DMS114 treated with DMSO at 0.1 percent for 48 hours (cell line): ENCODE data around the gene ADNP2.

Experiments used
- DNase-seq: peaks from one replicate; lab custom pipeline; 2025; ENCODE audit not compliant: unreplicated experiment; lab: John Stamatoyannopoulos, UW

Gene ADNP2

DNA sequence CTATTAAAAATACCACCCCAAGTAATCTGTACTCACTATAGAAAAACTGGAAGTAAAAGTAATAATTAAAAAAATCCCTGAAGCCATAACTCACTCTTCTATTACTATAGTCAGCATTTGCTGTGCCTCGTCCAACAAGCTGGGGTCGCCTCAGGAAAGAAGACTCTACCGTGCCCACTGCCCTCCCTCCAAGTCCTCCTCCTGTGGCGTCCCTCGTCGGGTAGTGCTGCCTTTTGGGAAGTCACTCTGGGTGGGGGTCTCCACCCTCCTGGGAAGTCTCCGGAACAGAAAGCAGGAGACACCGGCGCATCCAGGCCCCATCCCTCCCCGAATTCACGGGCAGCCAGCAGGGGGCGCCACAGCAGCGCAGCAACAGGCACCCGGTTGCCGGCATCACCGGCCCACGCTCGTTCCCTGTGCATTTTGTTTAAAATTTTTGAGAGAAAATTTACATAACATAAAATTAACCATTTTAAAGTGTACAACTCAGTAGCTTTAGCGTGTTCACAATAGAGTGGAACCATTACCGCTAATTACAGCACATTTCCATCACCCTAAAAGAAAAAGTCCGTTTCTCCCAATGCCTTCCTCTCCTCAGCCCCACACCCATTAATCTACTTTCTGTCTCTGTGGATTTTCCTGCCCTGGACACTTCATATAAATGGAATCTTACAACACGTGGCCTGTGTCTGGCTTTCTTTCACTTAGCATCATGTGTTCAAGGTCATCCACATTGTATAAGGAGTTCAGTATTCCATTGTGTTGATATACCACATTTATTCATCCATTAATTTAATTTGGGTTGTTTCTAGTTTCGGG lies 62.2 kb downstream of the ADNP2 start:
- DNase-seq = no peak

- DNase-seq = no peak
These were observed 63.0 kb downstream of the ADNP2 start for GRCh38 chr18:80172056-80172455.

DNA sequence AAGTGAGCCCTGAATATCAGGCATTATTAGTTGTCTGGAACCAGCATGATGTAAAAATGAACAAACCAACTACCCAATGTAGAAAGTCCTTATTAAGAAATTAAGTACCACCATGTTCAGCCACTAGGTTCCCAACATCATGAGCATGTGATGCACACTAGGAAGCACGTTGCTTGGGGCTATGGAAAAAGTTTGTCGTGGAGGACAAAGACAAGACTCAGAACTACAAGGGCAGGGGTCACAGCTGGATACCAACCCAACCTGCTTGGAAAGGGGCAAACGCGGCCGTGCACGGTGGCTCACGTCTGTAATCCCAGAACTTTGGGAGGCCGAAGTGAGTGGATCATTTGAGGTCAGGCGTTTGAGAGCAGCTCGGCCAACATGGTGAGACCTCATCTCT lies 64.0 kb downstream of the ADNP2 start:
- DNase-seq = no peak

- no peak for DNase-seq
These were observed 66.6 kb downstream of the ADNP2 start for GRCh38 chr18:80175451-80176204.

DNA sequence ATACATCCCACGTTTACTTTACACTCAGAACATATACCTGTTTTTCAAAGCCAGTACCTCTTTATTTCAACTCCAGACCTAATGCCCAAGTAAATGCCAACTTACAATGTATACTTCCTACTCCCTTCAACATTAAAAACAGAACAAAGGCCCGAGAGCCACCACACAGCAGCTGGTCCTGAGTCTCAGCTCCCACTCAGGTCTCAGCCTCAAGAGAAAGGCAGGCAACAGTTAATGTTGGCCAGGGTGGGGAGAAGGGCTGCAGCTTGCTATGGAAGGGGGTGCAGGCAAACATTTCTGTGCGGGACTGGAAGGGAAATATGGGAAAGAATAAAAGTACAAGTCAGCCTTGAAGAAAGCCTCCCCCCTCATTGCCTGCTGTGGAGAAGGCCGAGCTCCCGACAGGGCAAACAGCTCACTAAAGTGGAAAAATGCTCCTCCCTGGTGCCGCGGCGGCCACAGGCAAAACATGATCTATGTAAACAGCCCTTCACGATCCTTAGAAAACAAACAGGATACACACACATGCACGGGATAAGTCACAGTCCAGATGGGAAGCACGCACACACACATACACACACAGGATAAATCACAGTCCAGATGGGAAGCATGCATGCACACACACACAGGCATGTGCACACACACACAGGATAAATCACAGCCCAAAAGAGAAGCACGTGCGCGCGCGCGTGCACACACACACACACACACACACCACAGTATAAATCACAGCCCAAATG lies 67.4 kb downstream of the ADNP2 start:
- no peak for DNase-seq

- DNase-seq = no peak
These were observed 68.1 kb downstream of the ADNP2 start for GRCh38 chr18:80177128-80177527.

DNA sequence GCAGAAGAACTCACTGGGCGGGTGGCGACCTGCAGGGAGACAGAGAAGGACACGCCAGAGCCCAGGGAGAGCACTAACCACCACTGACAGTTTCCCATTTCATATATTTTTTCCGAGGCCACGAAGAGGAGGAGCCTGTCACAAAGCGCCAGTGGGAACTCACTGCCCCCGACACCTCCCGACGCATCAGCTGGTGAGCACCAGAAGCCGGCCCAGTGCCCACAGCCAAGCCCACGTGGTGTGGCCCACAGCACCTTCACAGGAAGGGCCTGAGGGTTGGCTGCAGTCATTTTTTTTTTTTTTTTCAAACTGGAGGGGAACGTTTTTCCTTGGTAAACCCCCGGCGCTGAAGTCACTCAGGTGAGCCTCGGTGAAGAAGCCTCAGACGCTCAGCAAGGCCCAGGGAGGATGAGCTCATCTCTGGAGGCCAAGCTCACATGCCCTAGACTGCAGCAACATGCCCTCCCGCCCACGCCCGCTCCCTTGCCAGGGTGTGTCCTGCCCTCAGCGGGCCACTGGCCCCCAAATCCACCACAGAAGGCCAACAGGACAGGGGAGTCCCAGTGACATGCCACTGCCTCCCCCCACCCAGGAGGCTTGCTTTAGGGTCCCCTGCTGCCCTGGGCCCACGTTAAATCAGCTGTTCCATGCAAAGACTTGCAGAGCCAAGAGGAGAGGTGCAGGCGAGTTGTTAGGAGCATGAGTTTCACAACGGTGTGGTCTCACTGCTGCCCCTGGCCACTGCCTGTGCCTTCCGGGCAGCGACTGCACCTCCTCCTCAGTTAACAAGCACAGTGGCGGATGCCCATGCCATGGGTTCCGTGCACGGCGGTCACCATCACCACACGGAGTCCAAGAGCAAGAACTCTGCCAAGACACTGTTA lies 70.1 kb downstream of the ADNP2 start:
- DNase-seq = no peak

DNA sequence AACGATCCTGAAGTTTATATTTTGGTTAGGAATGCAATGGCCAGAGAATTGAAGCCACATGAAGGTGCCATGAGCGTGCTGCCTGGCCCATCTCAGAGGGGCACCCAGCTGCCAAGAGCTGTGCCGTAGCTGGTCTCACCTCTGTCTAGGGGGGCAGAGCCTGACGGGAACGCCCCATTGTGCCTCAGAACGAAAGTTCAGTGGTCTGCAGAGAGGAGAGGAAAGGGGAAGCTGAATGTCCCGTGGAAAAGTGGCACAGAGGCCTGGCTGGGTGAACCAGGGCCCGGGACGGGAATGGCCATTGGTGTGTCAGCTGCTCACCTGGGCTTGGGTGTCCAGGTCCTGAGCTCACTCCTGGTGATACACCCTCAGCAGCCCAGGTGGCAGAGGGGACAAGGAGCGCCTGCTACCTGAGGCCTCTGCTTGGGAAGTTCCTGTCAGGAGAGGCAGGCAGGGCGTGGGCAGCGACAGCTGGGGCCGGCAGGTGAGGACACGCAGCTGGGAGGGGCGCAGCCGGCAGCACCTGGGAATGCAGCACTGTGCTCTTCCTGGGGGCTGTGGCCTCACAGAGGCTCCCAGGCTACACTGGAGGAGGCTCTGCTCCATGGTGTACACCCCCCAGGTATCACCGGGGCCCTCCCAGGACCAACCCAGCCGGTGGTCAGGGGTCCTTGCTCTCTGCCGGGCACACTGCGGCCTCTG lies 70.9 kb downstream of the ADNP2 start:
- no peak for DNase-seq

GRCh38 chr18:80180778-80181564 lies 71.9 kb downstream of the ADNP2 start:
- DNase-seq = no peak

GRCh38 chr18:80181642-80182461 lies 72.8 kb downstream of the ADNP2 start:
- DNase-seq = no peak

DNA sequence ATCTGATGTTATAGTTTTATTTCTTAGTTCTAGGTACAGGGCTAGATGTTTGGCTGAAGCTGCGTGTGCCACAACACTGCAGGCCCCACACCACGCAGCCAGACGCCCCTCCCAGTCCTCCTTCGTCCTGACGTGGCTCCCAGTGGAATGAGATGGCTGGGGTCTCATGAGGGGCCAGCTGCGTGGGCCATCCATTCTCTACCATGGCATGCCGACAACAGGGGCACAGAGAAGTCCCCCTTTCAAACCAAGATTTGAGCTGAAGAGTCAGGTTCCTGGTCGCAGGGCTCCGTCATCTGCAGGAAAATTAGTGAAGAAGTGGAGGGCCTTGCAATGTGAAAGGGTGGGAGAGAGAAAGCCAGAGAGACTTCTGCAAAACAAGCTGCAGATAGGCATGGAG lies 73.8 kb downstream of the ADNP2 start:
- DNase-seq = no peak

DNA sequence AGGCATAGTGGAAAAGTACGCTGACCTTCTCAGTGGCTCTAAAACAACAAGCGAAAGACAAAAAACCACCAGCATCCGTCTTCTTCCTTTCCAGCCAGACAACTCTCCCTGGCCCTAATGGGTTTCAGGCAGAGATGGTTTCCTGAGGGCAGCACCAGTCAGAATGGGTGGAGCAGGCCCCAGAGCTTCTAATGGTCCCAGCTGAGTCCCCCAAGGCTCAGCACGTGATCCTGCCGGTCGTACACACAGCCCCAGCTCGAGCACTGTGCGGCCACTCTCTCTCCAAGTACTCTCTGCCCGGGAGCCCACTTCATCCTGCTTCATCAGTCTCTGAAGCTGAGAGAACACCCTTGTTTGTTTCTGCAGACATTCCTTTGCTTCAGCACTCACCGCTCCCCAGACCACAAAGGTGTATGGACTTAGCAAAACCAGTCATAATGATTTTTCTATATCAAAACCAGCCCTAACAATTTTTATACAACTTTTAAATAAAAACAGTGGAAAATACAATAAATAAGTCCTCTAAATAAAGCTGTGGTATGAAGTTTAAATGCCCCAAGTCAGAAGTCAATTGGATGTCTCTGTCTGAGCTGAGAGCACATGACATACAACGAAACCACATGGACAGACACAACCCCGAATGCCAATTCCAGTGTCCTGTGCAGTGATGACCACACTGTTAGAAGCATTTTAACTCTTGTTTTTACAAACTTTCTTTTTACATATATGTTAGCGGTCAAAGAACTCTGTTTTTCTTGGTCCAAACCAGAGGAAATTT lies 74.4 kb downstream of the ADNP2 start:
- DNase-seq = no peak

- no peak for DNase-seq
These were observed 75.2 kb downstream of the ADNP2 start for GRCh38 chr18:80184243-80184772.

DNA sequence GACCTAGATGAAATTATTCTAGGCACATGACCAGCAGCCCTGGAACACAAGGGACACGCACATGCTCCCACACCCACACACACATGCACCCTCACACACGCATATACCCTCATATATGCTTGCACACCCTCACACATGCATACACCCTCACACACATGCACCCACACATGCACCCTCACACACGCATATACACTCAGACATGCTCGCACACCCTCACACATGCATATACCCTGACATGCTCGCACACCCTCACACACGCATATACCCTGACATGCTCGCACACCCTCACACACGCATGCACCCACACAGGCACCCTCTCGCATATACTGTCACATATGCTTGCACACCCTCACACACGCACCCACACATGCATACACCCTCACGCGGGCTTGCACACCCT lies 76.5 kb downstream of the ADNP2 start:
- DNase-seq = no peak

DNA sequence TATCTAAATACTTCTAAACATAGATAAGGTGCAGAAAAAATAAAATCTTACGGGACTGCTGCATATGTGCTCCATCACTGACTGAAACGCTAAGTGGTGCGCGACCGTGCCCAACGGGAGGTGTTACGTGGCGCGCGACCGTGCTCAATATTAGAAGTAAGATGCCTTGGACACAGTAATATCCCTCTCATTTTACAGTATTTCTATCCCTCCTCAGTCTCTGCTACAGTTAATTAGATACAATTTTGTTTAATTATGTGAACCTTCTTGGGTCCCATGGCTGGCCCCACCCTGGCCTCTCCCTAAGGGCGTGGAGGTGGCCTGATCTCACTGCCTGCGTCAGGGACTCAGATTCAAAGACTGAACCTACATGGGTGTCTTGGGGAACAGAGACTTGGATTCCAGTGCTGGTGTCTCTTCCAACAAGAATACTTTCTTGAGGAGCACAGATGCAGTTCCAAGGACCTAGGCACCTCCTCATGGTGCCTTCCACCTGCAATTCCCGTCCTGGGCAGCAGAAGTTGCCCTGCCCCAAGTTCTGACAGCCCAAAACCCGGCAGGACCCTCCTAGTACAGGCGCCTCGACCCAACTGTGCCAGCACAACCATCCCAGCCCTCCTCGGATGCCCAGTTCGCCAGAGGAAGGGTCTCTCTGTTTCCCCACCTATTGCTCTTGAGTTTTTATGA lies 79.0 kb downstream of the ADNP2 start:
- DNase-seq = no peak

DNA sequence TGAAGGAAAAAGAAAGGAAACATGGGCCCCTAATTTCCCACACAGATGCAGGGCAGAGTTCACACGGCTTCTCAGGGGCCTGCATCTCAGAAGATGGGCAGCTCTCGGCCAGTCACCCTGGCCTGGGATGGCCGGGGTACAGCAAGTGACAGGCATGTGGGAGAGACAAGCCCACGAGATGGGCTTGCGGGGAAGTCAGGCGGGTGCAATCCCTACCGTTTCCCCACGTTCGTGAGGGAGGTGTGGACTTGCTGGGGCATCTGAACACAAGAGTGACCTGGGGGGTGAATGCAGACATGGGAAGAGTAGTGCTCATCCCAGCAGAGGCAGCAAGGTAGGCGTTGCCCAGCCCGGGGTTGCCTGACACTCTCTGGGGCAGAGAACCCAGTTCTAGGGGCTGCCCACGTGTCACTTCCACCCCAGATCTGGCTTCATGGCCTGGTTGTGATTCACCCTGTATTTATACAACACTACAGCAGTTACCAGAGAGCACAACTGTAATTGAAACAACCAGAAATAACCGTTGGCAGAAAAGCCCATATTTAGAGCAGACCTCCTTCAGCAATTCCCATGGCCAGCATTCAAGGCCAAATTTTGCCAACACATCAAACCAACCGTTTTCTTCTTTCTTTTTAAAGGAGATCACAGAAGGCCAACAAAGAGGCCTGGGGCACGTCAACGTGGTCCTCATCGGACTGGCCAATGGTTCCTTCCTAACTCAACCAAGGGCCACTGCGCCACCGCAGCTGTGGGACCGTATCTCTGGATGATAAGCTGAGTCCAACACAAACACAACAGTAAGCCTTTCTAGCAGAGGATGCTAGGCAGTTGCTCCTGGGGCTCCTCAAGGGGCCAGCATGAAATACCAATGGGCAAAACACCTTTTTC lies 79.8 kb downstream of the ADNP2 start:
- no peak for DNase-seq
